T-helper 9 cell (primary cell): ENCODE data around the gene KANSL1.
"Not testable (repeated sequence)": the region's sequence is repeated elsewhere in the genome, so short reads cannot be mapped to it uniquely, and the experiment has no call there.

Experiments
- DNase-seq: peaks from one replicate; pipeline ENCODE4 v3.0.0-alpha.2; 2020
- total RNA-seq, 2 donors: gene quantifications; one replicate each; lab custom pipeline; 2026; lab: John Stamatoyannopoulos, UW

The KANSL1 gene, protein sequence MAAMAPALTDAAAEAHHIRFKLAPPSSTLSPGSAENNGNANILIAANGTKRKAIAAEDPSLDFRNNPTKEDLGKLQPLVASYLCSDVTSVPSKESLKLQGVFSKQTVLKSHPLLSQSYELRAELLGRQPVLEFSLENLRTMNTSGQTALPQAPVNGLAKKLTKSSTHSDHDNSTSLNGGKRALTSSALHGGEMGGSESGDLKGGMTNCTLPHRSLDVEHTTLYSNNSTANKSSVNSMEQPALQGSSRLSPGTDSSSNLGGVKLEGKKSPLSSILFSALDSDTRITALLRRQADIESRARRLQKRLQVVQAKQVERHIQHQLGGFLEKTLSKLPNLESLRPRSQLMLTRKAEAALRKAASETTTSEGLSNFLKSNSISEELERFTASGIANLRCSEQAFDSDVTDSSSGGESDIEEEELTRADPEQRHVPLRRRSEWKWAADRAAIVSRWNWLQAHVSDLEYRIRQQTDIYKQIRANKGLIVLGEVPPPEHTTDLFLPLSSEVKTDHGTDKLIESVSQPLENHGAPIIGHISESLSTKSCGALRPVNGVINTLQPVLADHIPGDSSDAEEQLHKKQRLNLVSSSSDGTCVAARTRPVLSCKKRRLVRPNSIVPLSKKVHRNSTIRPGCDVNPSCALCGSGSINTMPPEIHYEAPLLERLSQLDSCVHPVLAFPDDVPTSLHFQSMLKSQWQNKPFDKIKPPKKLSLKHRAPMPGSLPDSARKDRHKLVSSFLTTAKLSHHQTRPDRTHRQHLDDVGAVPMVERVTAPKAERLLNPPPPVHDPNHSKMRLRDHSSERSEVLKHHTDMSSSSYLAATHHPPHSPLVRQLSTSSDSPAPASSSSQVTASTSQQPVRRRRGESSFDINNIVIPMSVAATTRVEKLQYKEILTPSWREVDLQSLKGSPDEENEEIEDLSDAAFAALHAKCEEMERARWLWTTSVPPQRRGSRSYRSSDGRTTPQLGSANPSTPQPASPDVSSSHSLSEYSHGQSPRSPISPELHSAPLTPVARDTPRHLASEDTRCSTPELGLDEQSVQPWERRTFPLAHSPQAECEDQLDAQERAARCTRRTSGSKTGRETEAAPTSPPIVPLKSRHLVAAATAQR (N-terminal part only)
- total RNA-seq, result 132 to 218 reads per million in 2 donors

DNA sequence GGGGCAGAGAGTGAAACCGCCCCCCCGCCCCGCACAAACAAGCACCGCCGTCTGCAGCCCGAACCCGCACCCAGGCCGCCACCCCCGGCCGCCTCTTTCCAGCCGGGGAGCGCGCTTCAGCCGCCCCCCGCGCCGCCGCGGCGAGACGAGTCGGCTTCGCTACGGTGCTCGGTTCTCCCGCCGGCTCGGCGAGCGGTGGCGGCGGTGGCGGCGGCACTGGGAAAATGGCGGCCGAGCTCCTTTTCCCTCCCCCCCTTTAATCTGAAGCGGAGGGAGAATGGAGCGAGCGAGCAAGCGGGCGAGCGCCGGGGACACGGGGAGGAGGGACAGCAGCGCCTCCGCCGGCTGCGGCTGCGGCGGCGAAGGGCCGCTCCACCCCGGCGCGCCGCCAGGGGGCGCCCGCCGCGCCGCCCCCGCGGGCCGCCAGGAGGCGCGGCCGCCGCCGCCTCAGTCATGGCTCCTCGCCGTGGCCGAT lies at the start of gene KANSL1:
KANSL1 (minus strand) TSS at position 279 of the 475 bp plus-strand sequence. CDS start 21,286 bp downstream, outside the sequence.
- peak; percentile 84 for DNase-seq

DNA sequence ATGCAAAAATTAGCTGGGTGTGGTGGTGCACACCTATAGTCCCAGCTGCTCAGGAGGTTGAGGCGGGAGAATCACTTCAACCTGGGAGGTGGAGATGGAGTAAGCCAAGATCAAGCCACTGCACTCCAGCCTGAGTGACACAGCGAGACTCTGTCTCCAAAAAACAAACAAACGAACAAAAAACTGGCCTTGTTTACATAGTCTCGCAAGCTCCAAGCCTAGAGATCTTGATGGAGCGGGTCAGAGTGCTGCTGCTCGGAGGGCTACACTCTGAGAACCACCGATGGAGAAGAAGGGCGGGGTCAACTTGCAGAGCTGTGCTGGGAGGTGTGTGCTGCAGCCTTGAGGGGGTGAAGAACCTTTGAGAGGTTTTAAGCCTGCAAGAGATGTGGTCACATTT lies 38.1 kb upstream of the KANSL1 start:
- not testable (repeated sequence) for DNase-seq

DNA sequence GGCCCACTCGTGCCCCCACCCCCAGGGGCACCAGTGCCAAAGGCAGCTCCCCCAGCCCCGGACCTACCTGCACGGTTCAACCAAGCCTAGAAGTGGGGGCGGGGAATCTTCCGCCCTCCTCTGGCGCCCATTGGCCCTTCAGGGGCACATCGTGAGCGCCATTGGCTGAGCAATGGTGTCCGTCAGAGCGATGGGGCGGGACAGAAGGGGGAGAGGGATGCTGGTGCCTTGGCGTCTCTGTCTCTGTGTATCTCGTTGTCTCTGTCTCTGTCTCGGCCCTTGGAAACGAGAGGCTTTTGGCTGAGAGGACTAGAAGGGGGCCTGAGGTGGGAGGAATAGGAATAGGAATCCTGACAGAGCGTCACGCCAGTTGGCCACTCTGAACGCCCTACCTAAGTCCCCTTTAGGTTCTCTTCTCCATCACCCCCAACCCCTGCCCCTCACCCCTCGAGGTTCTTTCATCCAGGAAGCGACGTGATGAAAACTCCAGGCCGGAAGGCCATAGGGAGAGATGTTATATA lies 32.1 kb upstream of the KANSL1 start:
- peak; percentile 89 for DNase-seq

DNA sequence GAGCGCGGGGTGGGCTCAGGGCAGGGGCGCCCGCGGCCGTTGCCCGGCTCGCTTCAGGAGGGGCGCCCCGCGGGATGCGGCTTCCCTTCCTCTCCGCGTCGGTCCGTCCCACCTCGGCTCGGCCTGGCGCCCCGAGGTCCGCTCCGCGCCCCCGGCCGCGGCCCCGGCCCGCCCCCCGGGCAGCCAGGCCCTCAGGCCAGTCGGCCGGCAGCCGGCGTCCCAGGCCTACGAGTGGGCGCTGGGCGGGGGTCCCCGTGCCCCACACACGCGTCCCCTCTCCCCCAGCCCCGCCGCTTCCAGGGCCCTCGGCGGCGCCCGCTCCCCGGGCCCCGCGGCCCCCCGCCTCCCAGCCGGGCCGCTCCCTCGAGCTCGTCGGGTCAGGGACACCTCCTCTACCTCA lies 31.6 kb upstream of the KANSL1 start:
- DNase-seq, result peak; percentile 6

DNA sequence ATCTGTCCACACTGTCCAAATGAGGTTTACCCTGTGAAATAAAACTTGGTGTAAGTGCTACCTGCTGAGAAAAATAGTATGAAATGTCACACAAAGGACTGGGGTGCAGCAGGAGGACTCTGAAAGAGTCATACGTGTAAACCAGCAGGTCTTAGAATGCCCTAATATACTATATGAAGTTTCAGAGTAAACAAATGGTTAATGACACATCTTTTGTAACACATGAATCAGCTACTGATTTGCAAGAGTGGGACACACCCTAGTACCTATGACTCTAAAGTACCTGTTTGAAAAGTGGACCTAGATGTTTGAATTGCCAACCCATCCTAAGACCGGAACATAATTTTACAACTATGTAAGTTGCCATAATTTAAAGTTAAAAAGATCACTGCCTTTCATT lies 29.8 kb upstream of the KANSL1 start:
- not testable (repeated sequence) for DNase-seq

DNA sequence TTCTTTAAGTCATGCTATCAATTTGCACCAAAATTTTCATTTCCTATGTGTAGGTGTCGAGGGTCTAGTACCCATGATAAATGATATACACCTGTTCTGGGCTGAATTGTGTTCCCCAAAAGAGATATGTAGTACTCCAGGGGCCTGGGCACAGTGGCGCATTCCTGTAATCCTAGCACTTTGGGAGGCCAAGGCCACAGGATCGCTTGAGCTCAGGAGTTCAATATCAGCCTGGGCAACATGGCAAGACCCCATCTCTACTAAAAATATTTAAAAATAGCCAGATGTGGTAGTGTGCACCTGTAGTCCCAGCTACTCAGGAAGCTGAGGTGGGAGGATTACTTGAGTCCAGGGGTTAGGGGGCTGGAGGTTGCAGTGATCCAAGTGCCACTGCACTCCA lies 23.5 kb upstream of the KANSL1 start:
- no peak for DNase-seq

DNA sequence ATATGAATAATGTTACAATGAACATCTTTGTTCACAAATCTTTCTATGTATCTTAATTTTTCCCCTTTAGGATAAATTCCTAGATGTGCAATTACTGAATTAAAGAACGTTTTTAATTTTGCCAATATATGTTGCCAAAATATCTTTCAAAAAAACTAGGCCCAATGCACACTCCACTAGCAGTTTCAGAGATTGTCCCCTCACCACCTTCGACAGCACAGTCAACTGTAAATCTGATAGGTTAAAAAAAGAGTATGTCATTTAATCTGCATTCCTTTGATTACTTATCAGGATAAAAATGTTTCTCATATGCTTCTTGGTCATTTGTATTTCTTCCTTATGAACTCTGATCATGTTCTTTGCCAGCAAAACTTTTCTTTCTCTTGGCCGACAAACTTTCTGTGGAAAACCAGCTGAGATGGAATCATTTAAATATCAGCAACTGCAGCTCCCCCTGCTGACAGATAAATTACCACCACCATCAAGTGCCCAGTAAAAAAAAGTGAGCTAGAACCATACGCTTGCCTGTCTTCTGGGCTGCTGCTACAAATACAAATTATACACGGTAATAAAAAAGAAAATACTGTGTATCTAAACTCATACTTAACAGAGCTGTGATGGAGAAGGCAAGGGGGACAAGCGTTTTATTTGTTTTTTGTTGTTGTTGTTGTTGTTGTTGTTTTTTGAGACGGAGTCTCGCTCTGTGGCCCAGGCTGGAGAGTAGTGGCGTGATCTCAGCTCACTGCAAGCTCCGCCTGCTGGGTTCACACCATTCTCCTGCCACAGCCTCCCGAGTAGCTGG lies 19.6 kb upstream of the KANSL1 start:
- peak; percentile 46 for DNase-seq

DNA sequence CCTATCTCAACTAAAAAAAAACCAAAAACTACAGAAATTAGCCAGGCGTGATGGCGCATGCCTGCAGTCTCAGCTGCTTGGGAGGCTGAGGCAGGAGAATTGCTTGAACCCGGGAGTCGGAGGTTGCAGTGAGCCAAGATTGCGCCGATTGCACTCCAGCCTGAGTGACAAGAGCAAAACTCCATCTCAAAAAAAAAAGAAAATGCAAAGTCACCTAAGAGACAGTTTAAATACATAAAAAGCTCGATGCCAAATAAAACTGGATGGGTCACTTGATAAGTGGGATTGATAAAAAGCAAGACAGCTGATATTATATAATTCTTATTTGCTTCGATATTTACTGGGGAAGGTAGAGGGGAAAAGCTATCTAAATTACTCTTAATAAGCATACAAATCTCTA lies 15.8 kb upstream of the KANSL1 start:
- no peak for DNase-seq

DNA sequence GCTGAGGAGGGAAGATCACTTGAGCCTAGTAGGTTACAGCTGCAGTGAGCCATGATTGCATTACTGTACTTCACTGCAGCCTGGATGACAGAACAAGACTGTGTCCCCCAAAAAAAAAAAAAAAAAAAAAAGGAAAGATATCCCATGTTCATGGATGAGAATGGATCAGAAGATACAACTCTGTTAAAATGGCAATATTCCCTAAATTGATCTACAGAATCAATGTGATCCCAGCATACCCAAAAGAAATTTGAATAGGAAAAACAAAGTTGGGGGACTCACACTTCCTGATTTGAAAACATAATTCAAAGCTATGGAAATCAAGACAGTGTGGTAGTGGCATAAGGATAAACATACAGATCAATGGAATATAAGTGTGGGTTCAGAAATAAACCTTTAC lies 12.7 kb upstream of the KANSL1 start:
- DNase-seq, result no peak

DNA sequence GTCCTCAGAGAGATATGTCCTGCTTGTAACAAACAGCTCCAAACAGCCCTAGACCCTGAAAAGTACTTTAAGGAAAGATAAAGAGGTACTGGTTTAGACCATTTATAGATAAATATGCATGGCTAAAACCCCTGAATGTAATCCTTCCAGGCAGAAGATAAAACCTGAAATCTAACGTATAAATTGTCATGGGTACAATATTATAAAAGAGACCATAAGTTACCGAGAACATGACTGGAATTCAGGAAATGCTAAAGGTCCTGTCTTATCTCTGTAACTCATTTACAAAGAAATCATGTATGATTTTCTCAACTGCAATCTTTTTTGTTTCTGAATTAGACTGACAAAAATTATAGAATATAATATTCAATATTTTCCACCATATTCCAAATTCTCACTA lies 9.2 kb upstream of the KANSL1 start:
- no peak for DNase-seq

DNA sequence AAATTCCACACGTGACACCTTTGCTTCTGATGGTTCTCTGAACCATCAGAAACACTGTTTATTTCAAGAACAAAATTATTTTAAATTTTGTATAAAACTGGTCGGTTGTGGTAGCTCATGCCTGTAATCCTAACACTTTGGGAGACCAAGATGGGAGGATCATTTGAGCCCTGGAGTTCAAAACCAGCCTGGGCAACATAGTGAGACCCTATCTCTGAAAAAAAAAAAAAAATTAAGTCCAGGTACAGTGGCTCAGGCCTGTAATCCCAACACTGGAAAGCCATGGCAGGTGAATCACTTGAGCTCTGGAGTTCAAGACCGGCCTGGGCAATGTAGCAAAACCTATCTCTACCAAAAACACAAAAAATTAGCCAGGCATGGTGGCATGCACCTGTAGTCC lies 8.3 kb upstream of the KANSL1 start:
- no peak for DNase-seq

DNA sequence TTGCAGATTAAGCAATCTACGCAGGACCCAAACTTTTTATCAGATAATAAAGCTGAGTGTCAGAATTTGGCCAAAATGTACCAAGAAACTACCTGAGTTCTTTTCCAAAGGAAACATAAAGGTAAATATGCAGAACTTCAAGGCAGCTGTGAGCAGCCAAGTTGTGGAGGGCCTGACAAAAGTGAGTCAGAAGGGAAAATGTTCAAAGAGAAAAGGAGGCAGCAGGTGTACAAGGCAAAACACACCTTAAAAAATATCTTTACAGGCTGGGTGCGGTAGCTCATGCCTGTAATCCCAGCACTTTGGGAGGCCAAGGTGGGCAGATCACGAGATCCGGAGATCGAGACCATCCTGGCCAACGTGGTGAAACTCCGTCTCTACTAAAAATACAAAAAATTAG lies 7.0 kb upstream of the KANSL1 start:
- no peak for DNase-seq

DNA sequence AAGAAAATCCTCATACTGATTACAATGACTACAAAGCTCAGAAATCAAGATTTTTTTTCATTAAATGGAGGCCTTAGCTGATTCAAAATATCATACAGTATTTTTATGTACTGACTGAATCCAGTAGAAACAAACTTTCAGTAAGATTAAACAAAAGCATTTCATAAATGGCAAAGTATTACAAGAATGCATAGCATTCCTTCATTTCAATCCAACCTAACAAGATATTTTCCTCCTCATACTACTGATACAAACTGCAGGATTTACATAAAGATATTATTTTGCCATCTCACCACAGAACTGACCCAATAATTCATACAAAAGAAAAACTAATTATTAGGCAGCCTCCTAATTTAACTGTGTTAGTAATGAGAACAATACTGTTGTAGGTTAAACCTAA lies 6.2 kb upstream of the KANSL1 start:
- DNase-seq, result no peak

DNA sequence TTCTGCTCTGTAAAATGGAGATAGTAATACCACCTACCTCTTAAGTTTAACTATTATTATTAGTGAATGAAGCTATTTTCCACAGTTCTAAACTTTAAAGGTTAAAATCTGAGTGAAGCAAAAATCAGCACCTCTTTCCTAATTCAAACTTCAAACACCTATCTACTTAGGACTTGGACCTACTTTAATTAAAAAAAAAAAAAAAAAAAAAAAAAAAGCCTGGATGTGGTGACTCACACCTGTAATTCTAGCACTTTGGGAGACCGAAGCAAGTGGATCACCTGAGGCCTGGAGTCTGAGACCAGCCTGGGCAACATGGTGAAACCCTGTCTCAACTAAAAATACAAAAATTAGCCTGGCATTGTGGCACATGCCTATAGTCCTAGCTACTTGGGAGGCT lies 5.0 kb upstream of the KANSL1 start:
- DNase-seq, result no peak

DNA sequence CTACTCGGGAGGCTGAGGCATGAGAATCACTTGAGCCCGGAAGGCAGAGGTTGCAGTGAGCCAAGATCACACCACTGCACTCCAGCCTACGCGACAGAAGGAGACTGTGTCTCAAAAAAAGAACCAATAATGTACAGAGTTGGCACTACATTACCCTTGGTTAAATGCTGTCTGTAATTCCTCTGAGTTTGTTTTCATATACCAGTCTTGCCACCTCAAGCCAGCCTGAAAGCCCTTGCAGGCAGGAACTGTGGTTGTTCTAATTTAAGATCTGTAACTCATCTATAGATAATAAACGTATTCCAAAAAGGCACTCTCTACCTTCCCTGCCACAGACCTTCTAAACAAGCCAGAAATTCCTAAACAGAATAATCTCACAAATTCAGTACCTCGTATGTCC lies 4.3 kb upstream of the KANSL1 start:
- DNase-seq, result no peak

DNA sequence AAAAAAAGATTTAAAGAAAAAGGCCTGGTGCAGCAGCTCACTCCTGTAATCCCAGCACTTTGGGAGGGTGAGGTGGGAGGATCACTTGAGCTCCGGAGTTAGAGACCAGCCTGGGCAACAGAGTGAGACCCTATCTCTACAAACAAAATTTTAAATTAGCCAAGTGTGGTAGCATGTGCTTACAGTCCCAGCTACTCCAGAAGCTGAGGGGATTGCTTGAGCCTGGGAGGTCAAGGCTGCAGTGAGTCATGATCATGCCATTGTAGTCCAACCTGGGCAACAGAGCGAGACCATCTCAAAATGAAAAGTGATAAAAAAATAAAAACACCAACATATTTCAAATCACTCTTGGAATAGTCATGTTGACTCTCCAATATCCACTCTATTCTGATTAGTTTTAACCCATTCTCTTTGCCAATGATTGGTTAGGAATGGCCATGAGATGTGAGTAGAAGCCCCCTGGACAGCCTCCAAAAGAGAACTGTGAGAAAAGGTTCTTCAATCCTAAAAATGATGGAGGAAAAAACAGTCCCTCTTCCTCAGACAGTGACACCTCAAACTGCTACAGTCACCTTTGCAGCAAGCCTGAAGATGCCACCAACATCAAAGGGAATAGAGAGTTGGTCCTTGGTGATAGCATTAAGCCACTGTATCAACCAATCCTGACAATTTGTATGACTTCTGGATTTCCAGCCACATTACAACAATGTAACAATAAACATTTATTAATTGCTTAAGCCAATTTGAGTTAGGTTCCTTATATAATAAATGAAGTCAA lies 2.9 kb upstream of the KANSL1 start:
- DNase-seq, result no peak

DNA sequence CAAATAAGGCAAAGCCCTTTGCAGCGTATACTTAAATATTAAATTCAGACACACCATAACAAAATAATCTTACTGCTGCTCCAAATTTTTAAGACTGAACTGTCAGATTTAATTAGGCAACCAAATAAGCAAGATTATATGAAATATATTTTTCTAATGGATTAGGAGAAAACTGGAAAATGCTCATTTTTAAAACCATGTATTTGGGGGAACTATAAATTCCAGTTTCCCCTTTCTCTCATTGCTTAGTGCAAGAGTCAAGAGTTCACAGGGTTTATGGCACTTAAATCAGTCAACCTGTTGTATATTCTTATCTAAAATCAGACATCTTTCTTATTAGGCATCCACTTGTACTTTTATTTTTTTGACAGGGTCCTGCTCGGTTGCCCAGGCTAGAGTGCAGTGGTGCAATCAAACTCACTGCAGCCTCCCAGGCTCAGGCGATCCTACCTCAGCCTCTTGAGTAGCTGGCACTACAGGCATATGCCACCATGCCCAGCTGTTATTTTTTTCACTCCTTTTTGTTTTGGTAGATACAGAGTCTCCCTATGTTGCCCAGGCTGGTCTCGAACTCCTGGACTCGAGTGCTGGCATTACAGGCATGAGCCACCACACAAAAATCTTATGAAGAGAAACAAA lies 2.1 kb upstream of the KANSL1 start:
- no peak for DNase-seq

DNA sequence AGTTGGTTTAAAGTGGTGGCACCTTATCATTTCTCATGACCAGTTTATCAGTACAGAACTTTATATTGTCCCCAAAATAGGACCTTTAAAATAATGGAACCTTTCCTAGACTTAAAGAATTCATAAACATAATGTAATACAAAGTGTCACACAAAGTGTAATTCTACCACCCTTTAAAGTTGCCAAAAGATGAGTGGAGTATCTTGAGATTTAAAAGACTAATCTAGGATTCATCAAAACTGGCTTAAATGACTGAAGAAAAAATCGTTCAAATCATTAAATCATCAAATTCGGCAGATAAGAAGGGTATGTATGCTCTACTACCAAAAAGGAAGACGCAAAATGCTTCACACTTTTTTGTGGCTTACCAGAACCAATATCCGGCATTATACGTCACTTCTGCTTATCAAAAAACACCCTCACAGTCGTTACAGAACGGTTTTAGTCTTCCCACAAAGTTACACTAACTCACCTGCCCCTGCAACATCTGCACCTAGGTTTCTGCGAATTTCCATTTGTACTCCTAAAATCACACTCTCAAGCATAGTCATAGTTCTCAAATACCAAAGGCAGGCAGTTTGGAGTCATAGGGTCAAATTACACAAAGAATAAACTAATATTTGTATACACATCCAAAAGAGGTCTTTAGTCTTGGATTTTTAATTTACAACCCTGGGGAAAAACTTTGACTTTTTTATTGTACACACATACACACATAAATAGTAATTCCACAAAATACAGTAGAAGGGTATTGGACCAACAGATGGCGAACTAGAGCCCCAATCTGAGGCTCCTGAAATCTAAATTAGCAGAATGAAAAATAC lies 1.4 kb upstream of the KANSL1 start:
- DNase-seq, result peak; percentile 39

DNA sequence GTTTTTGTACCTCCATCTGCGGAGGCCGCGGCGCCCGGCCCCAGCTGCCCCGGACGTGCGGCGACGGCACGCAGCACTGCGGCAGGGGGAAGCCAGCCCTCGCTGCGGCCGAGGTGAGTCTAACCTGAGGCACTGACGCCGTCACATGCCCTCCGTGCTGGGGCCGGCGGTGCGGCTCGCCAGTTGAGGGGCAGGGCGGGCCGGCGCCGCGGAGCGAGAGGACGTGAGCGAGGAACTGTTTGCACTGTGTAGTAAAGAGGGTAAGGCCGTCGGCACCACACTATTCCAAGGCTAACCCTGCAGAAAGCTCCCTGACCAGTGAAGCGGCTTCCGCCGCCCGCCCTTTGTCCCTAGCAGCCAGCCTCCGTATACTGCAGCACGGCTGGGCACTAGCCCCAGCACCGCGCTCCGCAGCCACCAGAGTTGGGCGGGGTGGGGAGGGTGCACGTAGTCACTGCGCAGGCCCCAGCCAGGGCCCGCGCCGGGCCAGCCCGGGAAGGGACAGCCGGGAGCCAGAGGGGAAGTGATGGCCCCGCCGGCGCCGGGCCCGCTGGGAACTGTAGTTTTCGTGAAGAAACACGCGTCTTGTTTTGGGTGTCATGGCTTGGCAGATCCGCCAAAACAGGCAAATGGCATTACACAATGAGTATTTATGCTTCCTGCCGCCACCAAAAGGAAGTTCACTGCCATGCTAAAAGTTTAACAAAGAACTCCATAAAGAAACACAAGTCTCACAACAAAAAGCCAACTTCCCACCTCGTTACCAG lies 580 bp upstream of the KANSL1 start:
- DNase-seq, result peak; percentile 91
